Erythroblast (primary cell): ENCODE results near the gene TULP3.

Experiments
- DNase-seq, 2 experiments: peaks; one replicate each; lab custom pipeline; 2025; lab: John Stamatoyannopoulos, UW
- GATA1 ChIP-seq: IDR thresholded peaks from 2 replicates; pipeline ENCODE4 v1.6.1; 2011; ENCODE audit warnings: low read depth, mild to moderate bottlenecking, control low read depth, low read length, moderate library complexity
- POLR2A ChIP-seq: IDR thresholded peaks from 2 replicates; pipeline ENCODE4 v1.6.1; 2011; ENCODE audit warnings: mild to moderate bottlenecking, low read length

The TULP3 gene

DNA sequence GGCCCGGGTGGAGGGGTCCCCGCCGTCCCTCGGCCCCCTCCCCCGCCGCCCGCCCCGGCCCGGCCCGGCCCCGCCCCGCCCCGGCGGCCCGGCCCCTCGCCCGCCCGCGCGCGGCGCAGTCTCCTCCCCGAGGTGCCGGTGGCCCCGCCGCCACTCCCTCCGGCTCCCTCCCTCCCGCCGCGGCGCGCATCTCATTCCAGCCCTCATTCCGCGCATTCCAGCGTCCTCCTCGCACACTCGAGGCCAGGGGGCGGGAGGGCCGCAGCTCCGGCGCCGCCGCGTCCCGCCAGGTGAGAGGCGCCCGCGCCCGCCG, 68.5 kb downstream of the TULP3 start, which contains the start of gene TEAD4:
TSS of gene TEAD4 (plus strand) at position 206 of the 313 bp plus-strand sequence.
- TF ChIP-seq POLR2A: no peak
- TF ChIP-seq GATA1: no peak
- DNase-seq: no peak

DNA sequence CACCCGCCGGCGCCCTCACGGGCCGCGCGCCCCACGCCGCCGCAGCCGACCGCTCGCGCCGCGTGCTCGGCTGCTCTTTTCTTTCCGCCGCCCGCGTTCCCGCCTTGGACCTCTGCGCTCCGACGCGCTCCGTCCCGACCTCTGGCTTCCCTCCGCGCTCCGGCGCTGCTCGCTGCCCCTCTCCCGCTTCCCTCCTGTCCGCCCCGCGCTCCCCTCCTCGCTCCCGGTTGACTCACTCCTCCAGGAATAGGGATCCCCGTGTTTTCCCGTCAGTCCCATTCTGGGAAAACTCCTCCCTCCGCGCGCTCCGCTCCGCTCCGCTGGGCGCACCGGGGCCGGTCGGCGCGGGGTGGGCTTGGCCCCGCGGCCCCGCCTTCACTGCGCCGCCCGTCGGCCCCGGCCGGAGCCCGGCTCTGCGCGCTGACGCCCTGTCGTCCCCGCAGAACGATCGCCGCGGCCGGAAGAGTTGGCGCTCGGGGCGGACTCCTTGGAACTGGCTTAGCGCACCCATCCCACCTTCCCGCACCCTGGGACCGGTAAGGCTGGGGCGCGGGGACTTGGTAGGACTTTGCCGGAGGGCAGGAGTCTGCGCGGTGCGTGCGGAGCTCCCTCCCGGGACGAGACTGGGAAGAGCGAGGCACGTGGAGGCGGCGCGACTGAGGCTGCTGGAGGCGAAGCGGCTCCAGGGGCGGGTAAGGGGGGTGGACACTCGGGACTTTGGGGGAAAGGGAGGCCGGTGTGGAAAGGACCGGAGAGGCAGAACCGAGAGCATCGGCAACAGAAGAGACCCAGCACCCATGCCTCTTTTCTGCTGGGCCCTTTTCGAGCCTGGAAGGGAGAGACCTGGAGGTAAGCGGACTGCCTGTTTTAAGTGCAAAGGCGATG, 69.1 kb downstream of the TULP3 start:
- DNase-seq: peak in 1 of 2 experiments; percentile 12
- TF ChIP-seq GATA1 (no peak), POLR2A (no peak)

DNA sequence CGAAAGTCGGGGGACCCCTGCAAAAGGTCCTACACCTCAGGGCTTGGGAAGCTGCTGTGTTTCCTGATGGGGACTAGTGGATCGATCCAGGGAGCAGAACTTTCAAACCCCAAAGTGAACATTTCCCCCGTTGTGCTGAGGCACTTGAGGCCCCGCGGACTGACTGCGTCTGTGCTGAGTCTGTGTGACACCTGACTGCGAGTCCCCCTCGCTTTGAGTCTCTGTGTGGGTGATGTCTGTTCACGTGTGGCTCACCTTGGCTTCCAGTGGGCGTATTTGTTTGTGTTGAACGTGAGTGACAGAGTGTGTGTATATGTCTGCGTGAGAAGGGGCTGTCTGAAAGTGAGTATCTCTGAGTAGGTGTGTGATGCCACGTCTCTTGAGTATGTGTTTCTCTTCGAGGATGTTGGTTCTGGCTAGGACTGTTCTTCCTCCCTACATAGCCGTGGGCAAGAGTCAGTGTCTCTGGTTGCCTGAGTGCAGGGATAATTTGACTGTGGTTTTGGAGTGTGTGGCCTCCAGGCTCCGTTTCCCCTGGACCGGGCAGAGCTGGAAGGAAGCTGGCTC, 69.8 kb downstream of the TULP3 start:
- no peak for TF ChIP-seq GATA1
- no peak for TF ChIP-seq POLR2A
- DNase-seq: no peak

DNA sequence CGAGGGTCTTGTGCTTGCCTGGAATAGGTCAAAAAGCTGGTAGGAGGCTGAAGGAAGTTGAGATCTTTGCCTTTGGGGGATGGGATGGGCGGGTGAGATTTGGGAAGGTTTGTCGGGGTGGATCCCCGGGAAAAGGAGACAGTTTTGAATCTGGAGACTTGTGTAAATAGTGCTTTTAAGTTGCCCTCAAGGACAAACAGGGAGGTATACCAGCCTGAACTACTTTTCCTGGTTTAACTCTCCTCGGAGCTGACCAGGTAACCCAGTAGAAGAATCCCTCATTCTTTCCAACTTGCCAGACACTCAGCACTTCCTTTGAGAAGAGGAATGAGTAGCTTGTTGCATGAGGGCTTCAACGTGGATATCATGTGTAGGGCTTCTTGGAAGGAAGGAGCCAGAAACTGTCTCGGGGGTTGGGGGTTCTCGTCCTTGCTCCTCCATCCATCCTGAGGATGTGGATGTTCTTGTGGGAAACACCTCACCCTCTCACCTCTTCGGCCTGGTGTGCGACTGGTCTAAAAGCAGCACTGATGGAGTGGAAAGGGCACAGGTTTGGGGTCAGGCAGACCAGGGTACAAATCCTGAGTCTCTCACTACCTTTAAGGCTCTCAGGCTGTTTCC, 70.4 kb downstream of the TULP3 start:
- no peak for TF ChIP-seq POLR2A
- TF ChIP-seq GATA1: no peak
- DNase-seq: no peak

DNA sequence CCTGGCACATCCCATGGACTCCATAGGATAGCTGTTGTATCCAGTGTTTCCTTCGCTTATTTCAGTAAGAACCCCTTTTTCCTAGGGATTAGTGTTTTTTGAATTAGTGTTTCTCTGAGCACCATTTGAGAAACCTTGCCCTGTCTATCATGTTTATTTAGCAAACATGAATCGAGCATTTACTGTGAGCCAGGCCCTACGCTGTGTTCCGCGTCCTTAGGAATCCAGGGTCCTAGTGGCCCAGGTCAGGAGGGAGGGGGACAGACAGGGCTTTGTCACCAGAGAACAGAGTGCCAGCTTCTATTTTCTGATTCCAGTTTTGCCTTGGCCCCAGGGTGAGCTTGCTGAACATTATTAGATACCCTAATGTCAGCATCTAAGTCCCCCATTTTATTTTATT, 71.0 kb downstream of the TULP3 start:
- no peak for TF ChIP-seq GATA1
- TF ChIP-seq POLR2A: no peak
- DNase-seq: no peak

DNA sequence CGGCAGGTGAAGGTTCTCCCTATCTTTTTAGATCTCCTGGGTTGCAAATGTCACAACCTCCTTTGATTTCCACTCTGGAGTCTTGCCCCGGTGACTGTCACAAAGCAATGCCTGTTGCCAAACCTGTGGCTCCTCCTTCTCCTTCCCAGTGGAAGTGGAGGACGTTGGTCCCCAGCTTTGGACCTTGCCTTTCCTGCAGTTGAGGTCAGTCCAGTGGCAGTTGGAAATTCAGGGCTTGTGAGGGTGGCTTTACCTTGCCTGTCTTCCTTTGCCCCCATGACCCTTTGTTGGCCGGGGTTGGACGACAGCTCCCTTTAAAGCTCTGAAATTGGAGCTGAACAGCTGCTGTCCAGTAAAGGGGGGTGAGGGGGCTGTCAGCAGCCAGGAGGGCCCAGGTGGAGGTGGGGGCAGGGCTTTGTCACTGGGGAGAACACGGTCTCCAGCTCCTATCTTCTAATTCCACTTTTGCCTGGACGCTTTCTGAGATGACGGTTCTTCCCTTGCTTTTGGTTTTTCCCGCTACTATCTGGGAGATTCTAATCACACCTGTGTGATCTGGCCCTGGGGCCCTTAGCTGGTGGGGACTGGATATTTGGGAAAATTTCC, 72.6 kb downstream of the TULP3 start:
- no peak for DNase-seq
- TF ChIP-seq GATA1: no peak
- TF ChIP-seq POLR2A: no peak

DNA sequence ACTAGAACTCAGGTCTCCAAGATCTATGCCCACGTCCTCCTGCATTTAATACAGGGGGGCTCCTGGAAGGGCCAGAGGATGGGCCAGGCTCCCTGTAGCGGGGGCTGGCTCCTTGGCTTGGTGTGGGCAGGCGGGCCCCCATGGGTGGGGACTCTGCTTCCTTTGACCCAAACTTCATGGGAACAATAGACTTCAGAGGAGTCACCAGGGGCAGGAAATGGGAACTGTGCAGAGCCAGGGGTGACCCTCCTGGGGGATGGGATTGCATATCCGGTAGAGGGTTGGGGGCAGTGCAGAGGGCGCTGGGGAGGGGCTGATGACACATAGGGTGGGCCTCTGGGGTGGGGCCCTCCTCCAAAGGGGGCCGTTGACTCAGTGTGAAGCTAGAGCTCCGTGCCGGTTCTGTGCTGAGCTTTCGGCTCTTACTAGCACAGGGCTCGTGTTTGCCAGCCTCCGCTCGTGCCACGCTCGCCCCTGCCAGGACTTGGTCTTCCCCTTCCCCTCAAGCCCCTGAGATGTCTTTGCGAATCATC, 73.1 kb downstream of the TULP3 start:
- TF ChIP-seq POLR2A (no peak), GATA1 (no peak)
- no peak for DNase-seq

DNA sequence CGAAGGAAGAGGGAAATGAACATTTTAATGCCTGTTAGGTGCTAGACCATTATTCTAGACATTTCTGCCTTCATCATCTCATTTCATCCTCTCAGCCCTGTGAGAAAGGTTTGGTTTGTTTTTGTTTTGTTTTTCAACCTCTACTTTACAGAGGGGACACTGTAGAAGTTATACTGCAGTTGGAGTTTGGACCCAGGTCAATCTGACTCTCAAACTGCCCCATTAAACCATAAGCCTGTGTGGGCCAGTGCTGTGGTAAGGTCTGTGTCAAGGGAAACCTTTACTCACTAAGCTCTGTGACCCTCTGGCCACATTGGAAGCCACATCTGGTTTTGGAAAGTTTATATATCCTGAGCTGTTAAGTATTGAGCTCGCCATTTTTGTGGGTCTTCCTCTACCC, 77.0 kb downstream of the TULP3 start:
- TF ChIP-seq GATA1 (no peak), POLR2A (no peak)
- no peak for DNase-seq

DNA sequence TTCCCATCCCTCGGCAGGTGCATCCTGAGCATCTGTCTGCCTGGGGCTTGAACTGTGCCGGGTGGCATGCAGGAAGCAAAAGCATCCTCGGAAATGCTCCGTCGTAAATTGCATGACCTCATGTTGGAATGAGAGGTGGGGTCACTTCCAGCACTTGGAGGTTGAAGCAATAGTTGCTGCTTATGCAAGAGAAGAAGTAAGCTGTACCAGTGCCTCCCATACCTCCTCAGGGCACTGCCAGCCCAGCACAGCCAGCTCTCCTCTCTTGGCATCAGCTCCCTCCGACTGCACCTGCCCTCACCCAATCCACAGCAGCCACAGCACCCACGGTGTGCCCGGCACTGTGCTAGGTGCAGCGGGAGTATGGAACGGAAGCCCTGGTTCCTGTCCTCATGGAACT, 80.1 kb downstream of the TULP3 start:
- TF ChIP-seq POLR2A (no peak), GATA1 (no peak)
- no peak for DNase-seq

DNA sequence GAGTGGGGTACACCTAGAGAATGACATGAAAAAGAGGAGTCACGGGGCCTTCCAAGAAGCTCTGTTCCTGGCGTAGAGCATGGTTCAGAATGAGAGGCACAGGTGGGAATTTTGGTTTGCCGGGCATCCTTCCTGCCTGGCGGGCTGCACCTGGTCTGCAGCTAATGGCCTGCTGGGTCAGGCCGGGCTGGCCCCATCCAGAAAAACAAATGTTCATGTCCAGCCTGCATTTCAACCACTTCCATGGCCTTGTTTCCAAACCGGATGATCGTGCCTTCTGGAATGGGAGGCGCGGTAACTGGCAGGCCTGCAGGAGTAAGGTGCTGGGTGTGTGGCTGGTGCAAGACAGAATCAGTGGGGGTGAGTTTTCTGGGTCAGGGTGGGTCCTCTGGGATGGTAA, 82.9 kb downstream of the TULP3 start:
- TF ChIP-seq GATA1 (no peak), POLR2A (no peak)
- DNase-seq: no peak

DNA sequence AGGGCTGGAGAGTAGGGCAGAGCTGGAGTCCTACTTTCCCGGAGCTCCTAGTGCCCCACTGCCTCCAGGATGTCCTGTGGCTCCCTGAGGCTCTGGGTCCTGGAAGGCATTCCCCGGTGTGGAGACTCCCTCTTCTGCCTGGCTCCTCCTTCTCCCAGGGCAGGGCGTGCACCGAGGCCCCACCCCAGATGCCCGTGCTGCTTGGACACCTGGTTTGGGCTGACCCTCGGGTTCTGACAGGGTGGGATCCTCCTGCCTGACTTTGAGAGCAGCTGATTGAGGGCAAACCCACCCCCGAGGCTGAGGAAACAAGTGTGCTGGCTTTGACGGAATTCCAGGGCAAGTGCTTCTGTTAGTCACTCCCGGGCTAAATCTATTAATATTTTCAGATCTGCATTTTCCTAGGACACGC, 83.9 kb downstream of the TULP3 start:
- TF ChIP-seq POLR2A (no peak), GATA1 (no peak)

DNA sequence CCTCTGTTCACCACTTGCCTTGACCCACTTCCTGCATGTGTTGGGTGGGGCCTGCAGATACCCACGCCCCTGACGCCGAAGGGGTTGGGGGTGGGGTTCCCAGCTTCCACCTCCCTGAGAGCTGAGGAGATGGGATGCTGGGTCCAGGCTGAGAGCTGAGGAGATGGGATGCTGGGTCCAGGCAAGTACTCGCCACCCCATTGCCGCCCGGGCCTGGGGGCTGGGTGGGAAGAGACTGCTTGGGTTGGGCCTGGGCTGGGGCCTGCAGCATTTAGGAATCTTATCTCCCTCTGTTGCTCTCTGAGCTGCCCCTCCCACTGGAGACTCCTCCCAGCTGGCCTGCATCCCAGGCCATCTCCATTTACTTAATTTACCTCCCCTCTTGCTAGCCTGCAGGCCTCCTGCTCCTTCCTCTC, 85.9 kb downstream of the TULP3 start:
- TF ChIP-seq GATA1 (no peak), POLR2A (no peak)
- DNase-seq: peak in 1 of 2 experiments; percentile 22

More for the DNA sequence above, 83.9 kb downstream of the TULP3 start:
- no peak for DNase-seq

DNA sequence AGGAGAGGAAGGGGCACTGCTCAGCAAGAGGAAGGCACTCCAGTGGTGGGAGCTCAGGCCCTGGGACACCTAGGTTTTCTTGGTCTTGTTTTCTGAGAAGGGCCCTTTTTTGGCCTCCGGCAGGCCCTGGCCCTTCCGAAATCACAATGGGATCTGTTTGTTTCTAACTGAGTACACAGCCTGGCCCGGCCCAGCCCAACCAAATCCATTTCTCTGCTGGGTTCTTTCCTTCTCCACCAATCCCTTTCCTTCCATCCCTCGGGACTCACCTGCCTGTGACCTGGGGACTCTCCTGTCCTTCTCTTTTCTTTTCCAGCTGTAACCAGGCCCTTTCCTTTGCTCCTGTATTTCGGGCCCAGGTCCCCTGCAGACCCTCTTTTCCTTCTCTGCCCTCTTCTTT, 87.1 kb downstream of the TULP3 start:
- DNase-seq: no peak
- TF ChIP-seq POLR2A: no peak

DNA sequence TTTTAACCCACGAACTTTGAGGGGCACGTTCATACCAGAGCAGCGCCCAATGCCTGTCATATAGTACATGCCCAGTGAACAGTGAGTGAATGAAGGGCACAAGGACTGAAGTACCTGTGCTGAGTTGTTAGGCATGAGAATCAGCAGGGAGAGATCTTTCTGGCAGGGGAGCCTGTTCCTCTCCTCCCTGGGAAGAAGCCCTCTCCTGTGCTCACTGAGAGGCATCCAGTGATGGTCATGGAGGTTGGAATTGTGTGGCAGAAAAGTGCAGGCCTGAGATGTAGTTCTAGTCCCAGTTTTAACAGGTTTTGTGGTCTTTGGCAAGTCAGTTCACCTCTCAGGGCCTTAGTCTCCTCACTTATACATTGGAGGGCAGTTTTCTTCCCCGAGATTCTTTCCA, 89.1 kb downstream of the TULP3 start:
- TF ChIP-seq GATA1 (no peak), POLR2A (no peak)
- no peak for DNase-seq
